Activated gamma-delta T cell treated with anti-CD3 and anti-CD28 coated beads, Interleukin-2, amount 50 U/mL, for 16 hours (primary cell): ENCODE results near the gene ISG20L2.

Source experiments
- DNase-seq: peaks from one replicate; pipeline ENCODE4 v3.0.0-alpha.2; 2020; ENCODE audit warnings: low read depth

ISG20L2 gene

DNA sequence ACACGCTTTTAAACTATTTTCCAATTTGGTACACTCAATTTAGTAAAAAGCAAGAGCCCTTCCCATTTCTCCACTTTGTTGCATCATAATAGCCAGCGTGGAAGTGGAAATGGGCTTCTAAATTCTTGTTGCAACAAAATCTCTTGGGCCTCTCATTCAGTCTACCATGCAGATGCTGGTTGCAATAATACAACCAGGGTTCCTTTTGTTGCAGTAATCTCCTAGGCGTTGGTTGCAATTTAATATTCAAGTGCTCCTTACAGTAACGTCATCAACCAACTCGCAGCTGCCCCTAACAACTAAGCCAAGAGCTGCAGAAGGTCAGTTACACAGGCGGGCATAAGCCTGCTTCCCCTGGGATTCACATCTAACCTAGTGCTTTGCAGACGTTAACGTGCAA, 25.7 kb upstream of the ISG20L2 start:
- DNase-seq: no peak

DNA sequence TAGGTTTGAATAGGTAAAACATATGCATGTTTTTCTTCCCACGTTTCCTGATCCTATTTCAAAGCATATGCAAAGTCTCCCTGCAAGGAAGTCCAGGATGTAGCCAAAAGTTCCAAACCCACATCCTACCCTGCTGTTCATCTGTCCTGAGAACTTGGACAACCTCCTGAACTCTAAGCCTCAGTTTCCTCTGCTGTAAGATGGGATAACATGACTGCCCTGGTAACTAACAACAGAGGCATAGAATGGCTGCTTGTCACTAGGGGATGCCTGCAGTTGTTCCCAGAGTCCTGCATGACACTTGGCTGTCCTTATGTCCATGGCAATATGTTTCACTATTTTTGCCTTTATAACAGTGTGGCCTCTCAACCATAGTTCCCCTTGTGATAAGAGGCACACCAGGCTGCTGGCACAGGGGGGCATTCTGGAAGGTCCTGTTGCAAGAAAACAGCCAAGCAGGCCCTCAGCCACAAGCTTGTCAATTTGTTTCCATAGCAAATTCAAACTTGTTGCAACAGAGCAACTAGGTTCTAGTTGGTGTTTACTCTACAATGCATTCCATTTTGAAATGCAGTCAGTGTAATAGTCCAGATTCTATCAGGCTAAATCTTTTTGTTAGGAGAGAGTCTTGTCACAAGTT, 24.4 kb upstream of the ISG20L2 start:
- no peak for DNase-seq

DNA sequence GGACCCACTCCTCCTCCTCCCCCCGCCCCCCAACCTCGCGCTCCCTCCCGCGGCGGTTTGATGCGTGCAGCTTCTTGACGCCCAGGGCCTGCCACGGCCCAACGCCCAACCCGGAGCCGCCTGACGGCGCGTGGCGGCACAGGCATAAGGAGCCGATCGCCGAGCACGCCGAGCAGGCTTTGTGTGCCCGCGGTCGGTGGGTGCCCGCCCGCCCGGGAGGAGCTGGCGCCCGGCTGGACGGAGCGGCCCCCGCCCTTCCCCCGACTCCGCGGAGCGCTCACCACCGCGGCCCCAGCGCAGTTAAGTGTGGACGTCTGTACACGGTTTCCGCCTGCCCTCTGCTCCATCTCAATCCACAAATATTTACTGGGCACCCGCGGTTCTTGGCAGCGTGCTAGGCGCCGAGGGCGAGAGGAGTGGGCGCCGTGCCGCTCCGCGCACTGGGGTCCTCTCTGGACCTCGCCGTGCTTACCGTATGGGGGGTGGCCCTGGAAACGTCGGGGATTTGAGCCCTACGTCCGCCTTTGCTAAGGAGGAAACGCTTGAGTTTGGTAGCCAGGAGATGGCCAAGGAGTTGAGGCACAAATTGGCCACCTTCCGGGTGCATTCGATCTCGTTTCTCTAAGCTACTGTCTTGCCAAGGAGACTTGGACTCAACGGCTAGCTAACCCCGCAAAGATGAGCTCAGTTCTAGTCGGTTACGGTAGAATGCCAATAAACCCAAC, 23.4 kb upstream of the ISG20L2 start:
- DNase-seq: peak; percentile 96

DNA sequence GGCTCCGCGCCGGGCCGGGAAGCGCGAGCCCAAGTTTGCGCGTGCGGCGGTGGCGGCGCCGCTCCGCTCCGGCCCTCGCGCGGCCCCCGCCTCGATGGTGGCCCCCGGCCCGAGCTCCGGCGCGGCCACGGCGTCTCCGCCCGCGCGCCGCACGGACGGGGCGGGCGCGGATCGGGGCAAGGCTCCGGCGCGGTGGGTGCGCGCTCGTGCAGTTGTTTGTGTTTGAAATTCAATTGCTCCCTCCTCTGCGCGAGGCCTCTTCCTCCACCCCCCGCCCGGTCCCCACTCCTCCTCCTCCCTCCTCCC, 22.8 kb upstream of the ISG20L2 start, which contains the start of gene HDGF:
Gene HDGF (minus strand): TSS at position 225 of the 306 bp plus-strand sequence. CDS start 246 bp downstream, outside the sequence.
- no peak for DNase-seq

DNA sequence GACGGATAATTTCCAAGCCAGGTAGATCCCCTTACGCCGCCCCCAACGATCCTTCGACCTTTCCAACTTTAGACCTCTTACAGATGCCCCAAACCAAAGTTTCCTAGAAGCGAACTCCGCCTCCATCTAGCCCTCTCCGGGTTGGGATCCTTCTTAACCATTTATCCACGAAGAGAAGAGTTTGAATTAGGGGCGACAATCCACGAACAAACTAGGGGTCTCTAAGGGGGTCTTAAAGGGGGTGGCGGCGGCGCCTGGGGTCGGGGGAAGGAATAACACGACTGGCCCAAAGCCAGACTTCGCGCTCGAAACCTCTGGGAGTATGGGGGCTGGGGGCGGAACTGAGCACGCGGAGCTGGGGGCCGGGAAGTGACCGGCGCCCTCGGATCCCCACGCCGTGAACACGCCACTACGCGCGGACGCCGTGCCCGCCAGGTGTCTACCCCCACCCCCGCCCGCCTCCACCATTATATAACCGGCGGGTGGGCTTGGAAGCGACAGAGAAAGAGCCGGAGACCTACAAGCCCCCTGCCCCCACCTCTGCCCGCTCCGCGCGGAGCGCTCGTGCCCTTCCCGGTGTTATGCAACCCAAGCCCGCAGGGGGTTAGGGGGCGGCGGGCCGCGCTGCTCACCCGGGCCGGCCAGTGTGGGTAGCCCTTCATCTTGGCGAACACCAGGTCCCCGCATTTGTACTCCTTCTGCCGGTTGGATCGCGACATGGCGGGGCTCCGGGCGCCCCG, 22.3 kb upstream of the ISG20L2 start:
- no peak for DNase-seq

DNA sequence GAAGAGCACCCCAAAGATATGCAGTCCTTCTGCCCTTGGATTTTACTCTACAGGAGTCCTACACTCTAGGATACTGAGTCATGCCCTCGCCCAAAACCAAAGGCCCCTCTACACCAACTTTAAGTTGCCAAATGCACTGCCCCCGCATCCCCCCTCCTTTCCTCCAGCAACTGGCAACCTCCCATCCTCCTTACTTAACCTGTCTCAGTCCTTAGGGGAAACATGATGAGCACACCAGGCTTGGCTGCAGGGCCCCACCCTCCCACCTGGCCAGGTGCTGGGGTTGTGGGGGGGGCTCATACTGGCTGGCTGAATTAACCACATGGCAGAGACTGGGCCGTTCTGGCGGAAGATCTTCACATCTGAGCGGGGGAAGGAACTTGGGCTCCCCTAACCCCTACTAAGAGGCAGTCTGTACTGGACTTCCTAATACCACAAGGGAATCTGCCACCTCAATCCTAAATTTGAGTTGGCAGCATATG, 21.7 kb upstream of the ISG20L2 start:
- no peak for DNase-seq

DNA sequence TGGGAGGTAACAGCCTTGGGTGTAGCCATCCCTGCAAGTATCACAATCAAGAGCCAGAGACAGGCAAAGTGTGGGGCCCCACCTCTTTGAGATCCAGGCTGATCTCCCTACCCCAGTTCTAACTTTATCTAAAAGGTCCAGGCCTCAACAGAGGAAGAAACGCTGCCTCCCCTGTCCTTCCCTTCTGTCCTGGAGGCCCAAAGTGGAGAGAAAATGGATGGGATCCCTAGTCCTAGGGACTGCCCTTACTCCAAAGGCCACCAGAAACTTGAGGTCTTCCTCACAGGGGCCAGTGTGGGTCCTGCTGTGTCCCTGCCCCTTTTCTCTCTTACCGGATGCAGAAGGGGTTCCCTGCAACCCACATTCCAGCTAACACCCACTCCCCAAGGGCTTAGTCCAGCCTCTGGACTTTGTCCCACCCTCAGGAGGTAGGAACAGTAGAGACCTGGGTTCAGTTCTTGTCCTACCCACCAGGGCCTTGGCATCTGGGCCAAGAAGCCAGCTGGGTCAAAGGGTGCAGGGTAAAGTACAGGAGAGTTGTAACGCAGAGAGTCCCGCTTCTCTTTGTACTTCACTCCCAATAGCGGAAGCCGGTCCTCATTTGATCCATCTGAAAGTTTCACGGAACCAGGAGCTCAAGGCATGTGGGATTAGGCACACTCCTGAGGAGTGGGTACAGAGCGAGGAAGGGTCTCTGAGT, 21.0 kb upstream of the ISG20L2 start:
- DNase-seq: no peak

DNA sequence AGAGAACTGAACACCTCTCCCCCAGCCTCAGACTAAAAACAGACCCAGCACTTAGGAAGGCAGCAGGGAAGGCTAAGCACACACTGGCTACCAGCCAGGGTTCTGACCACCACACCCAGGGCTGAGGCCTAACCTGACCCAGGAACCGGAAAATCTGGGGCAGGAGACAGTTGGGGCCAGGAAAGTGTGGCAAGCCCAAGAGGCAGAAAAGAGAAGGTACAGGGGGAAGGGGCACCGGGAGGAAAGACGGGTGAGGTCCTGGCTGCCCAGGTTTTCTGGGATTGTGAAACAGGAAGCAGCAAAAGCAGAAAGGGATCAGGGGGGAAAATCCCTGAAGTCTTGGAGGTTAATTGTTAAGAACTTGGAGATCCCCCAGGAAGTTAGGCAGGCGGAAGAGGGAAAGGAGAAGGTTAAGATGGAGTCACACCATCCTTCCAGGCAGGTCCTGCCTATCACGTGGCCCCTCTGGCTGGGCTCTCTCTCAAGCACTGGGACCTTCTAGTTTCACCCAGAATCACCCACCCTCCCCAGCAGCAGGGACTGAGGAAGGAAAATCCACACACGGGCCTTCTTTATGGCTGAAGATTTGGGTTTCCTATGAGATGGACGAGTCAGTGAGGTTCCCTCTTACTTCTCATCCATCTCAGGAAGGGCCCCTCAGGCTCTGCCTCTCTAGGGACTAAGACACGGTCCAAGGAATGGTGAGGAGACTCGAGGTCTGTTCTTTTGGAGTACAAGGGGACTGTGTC, 20.3 kb upstream of the ISG20L2 start:
- no peak for DNase-seq

DNA sequence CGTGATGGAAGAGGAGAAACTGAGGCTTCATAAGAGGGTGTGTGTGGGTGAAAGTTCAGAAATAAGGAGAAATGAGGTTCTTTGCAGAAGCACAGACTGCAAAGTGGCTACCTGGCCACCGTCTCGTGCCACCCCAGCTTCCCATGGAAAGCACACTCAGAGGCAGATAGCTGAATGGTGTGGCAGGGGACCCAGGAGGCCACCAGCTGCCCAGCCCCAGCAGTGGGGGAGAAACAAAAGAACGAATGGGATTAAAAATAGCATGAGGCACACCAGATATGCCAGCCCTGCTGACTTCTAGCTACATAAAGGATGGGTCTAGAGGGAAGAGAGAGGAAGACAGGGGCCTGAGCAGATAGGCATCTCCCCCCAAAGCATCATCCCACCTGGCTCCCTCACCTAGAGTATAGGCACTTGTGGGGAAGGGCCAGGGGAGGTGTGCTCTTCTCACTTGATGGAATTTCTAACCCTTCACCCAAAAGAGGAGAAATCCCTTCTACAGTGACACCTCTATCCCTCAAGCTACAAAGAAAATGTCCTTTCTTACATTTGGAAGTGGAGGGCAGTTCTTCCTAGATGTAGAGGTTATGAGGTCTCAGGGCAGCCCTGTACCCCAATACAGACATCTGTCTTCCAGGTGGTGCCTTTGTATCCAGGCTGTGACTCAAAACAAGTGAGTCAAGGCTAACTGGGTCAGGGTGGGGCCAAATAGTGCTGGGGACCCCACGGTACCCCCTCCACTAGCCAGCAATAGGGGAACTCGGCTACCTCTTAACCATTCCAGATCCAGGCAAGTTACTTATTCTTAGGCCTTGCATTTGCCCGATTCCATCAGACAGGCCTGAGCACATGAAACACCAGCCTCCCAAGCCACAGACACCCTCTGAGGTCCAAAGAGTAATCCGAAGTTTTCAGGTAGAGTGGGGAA, 19.4 kb upstream of the ISG20L2 start:
- no peak for DNase-seq

DNA sequence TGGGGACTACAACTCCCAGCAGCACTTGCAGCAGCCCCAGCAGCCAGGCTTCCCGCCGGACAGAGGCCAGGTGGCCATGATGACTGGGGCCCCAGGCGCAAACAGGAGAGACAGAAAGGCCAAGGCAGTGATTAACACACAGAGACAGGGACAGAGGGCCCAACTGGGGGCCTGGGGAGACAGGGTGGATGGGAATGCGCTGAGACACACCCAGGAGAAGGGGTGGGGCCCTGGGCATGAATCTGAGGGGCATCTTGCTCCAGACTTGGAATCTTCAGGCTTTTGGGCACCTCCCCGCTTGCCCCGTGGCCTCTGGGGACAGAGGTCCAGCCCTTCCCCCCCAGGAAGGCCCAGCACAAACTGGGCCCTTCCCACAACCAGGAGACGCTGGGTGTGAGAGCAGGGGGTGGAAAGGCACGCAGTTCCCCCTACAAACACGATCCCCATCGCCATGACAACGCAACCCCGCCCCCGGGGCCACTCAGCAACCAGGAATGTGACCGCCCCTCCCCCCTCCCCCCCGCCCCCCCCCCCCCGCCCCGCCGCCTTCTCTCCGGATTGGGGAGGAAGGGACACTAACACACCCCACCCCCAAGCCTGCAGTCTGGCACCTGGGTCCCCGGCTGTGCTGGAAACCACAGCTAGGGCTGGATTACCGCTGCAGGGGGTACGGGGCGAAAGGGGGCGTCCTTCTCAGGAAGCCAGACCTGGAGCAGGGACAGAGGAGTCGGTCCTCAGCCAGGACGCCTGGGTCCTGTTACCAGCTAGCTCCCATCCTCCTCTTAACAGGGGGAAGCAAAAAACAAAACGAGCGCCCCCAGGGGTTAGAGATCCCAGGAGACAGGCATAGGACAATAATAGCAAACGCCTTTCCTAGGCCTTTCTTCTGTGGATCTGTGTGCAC, 18.4 kb upstream of the ISG20L2 start:
- DNase-seq: peak; percentile 48

DNA sequence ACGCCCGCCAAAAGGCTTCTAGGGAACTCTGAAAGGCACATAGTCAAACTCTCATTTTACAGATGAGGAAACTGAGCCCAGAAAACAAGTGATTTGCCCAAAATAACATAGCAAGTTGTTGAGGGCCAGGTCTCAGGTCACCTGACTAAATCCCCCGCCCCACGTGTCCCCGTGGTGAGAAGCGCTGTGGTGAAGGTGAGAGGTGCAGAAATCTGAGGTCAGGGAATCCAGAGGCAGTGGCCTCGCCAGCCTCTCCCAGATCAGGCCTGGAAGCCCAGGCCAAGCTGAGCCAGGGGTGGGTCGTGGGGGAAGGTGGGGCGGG, 17.8 kb upstream of the ISG20L2 start:
- no peak for DNase-seq

DNA sequence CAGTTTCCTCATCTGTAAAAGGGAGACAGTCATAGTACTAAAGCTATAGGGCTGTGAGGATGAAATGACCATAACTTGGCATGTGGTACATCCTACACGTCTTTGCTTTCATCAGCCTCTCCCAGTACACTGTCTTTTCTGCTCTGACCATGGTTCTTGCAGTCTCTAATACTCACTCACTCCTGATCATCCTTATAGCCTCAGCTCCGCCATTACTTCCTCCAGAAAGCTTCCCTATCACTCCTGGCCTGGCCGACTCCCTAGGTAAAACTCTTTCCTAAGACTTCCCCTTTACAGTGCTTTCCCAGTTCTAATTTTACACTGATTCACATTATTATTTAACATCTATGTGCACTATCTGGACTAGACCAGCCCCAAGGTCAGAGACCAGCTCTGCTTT, 17.3 kb upstream of the ISG20L2 start:
- DNase-seq: no peak

DNA sequence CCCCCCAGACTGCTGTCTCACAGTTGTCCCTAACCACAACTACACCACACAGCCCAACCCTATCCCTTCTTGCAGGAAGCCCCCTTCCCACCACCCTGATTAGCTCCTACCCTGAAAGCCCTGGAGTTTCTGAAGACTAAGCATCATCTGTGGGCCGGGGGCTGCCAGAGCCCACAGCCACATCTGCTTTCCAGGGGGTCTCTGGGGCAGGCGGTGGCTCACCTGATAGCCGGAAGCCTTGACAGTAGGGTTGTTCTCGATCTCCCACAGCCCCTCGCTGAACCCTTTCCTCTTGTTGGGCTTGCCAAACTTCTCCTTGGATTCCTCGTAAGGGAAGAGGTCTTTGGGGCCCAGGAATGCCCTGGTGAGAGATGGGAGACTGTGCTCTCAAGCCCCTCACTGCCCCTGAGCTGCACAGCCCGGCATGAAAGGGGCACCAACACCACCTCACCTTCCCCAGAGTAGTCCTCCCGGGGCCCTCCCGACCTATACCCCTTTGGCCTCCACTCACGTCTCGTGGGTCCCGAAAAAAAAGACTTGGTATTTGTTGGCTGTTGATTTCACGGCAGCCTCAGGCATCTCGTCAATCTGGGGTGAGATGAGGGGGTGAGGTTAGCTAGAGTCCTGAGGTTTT, 16.3 kb upstream of the ISG20L2 start:
- DNase-seq: no peak

DNA sequence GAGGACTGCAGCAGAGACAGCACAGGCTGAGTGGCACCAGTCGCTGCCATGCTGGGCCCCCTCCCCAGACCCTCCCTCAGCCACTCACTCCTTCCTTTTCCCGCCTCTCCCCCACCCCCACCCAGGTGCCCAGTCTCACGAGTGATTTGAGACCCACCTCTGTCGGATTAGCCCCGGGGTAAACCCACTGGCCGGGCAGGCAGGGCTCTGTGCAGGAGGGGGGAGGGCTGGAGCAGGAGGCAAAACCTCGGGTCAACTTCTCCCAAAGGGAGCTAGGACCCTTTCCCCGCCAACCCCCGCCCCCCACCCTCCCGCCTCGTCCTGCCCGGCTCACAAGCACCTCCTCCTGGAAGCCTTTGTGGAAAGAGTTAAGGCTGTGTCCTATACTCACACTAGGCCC, 15.8 kb upstream of the ISG20L2 start:
- no peak for DNase-seq

DNA sequence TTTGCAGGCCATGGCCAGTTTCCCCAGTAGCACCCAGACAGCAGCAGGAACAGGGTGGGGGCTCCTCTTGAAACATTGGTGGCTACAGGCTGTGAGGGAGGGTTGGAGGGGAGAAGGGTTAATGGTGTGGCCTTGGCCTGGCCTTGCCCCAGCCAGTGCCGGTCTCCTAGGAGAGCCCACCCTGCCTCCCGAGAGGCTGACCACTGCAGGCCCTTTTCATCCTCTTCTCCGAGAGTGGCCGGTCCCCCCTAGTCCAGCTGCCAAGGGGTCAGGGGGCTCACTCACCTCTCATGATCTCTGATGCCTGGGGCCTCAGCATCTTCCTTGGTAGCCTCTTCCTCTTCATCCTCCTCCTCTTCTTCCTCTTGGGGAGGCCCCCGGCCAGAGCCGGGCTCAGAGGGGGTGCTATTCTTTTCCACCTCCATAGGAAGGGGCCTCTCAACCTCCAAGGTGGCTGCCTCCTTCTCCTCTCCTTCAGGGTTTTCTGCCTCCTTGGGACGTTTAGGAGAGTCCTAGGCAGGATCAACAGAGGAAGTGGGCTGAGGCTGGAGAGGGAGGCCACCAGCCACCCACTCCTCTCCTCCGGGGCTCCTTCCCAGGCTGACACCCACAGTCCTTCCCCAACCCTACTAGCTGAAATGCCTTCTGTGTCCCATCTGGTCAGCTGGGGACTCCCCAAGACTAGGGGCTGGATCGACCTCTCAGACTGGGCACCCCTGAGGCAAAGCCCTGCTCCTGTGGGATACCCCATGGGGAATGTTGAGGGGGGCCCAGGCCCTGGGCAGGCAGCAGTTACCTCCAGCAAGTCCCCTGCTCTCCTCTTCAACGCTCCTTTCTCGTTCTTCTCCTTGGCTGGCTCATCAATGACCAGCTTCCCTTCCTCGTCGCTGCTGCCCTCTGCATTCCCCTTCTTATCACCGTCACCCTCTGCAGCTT, 15.1 kb upstream of the ISG20L2 start:
- no peak for DNase-seq

DNA sequence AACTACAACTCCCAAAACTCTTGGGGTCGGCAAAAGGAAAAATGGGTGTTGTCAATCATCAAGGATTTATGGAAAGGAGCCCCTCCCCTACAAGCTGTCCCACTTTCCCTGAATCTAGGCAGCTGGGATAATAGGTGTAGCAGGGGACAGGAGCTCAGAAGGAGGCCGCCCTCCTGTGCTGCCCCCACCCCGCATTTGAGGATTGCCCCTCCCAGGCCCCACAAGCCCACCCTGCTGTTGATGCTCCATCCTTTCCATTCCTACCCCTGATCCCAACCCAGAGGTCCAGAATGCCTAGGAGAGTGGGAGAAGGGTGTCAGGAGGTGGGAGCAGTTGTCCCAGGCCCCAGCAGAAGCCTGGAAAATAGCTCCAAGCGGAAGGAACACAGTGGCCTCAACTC, 14.2 kb upstream of the ISG20L2 start:
- DNase-seq: no peak

DNA sequence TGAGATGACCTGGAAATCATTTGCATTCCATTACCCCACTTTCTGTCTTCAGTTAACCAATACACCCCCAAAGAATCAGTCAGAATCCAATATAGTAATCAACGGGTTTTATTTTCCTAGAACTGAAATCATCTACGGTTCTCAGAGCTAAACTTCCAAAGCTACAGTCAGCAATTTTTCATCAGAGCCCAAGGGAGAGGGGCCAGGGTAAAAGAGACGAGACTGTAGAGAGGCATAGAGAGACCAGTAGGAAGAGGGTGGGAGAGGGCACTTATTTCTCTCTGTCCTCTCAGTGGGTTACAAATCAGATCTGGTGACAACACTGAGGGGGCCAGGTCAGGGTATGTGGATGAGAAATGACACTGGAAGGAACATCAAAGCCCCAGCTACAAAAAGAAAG, 13.5 kb upstream of the ISG20L2 start:
- no peak for DNase-seq

DNA sequence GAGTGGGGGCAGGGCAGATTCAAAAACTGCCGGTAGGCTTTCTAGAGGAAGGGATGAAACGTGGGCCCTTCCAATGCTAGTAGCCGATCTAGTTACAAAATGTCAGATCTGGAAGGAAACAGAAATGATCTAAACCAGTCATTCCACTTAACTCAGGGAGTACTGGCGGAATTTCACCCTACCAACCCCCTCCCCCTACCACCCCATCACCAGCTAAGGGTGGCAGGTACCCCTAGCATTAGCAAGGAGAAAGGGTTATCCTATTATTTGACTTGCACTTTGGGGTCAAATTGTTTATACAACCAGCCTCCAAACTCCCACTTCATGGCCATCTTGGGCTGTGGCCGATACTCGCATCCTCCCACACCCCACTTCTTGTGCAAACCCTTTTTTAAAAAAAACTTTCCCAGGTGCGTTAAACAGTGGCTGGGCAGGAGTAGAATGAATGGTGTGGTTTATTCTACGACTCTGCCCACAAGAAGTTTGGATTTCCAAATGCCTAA, 13.0 kb upstream of the ISG20L2 start:
- no peak for DNase-seq
